Measurements from ENCODE around the gene GNB1L. TPM values are rescaled to one million over a fixed set of nuclear protein-coding genes. Genes with fewer than 3 reads are reported as not detected.

The GNB1L gene
- polyA plus RNA-seq, 1 donor from 2014 or later, result 16.5 TPM

GRCh38 chr22:19760058-19760950, 94.4 kb downstream of the GNB1L start, which contains the start of gene TBX1:
Gene TBX1, plus strand, starts transcription at chr22:19760778. Its CDS starts 66 bp downstream, at chr22:19760844.
- Histone ChIP-seq H4K20me1 (ENCODE audit: insufficient read depth) (no peaks in the 10 kb centered on the region), H3K9me2 (ENCODE audit: insufficient read depth, low read length) (no peaks in the 10 kb centered on the region), H3K79me2 (replicated peaks; ENCODE audit: insufficient read depth, low read length) (no peaks in the 10 kb centered on the region), H3K9me3 (ENCODE audit: low read length) (no peaks in the 10 kb centered on the region), H2AFZ (ENCODE audit: low read depth, low read length) (no peak within 1 kb of the TSS), H3K9ac (ENCODE audit: low read length) (no peak within 1 kb of the TSS), H3F3A (ENCODE audit: insufficient read depth, low read length, poor library complexity, severe bottlenecking) (no peaks in the 10 kb centered on the region), H3K27ac (ENCODE audit: low read length) (no peak within 1 kb of the TSS), H3K36me3 (ENCODE audit: insufficient read depth, low read length) (no peaks in the 10 kb centered on the region), H3K27me3 (ENCODE audit: insufficient read depth, low read depth, low read length) (peaks cover 92% of the 10 kb centered on the region), H3K4me3 (ENCODE audit: low read length) (no peak within 1 kb of the TSS), H3K4me2 (ENCODE audit: low read length) (no peak within 1 kb of the TSS)
- TF ChIP-seq TAF1 (IDR thresholded peaks at IDR 0.05; ENCODE audit: low read depth) (no peak), EZH2 (IDR thresholded peaks at IDR 0.05; ENCODE audit: borderline replicate concordance, insufficient read depth, low read length, poor library complexity, severe bottlenecking) (peak; percentile 4)

GRCh38 chr22:19759427-19760057, 95.1 kb downstream of the GNB1L start:
- no peak overlapping the region for H3K9ac ChIP-seq (ENCODE audit: low read length)
- H2AFZ ChIP-seq (ENCODE audit: low read depth, low read length), result no peak overlapping the region
- H3K4me2 ChIP-seq (ENCODE audit: low read length), result no peak overlapping the region
- no peaks in the 10 kb centered on the region for H3K9me3 ChIP-seq (ENCODE audit: low read length)
- no peaks in the 10 kb centered on the region for H4K20me1 ChIP-seq (ENCODE audit: insufficient read depth)
- no peak overlapping the region for H3K27ac ChIP-seq (ENCODE audit: low read length)
- no peaks in the 10 kb centered on the region for H3K9me2 ChIP-seq (ENCODE audit: insufficient read depth, low read length)
- no peaks in the 10 kb centered on the region for H3K79me2 ChIP-seq (replicated peaks; ENCODE audit: insufficient read depth, low read length)
- no peaks in the 10 kb centered on the region for H3F3A ChIP-seq (ENCODE audit: insufficient read depth, low read length, poor library complexity, severe bottlenecking)
- TF ChIP-seq POLR2AphosphoS5 (IDR thresholded peaks at IDR 0.05) (peak; percentile 25), EZH2 (IDR thresholded peaks at IDR 0.05; ENCODE audit: borderline replicate concordance, insufficient read depth, low read length, poor library complexity, severe bottlenecking) (peak; percentile 98)
- TF ChIP-seq, protein P1, sequence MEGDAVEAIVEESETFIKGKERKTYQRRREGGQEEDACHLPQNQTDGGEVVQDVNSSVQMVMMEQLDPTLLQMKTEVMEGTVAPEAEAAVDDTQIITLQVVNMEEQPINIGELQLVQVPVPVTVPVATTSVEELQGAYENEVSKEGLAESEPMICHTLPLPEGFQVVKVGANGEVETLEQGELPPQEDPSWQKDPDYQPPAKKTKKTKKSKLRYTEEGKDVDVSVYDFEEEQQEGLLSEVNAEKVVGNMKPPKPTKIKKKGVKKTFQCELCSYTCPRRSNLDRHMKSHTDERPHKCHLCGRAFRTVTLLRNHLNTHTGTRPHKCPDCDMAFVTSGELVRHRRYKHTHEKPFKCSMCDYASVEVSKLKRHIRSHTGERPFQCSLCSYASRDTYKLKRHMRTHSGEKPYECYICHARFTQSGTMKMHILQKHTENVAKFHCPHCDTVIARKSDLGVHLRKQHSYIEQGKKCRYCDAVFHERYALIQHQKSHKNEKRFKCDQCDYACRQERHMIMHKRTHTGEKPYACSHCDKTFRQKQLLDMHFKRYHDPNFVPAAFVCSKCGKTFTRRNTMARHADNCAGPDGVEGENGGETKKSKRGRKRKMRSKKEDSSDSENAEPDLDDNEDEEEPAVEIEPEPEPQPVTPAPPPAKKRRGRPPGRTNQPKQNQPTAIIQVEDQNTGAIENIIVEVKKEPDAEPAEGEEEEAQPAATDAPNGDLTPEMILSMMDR (IDR thresholded peaks at IDR 0.05; ENCODE audit: poor library complexity, severe bottlenecking), result no peak
- no peaks in the 10 kb centered on the region for H3K36me3 ChIP-seq (ENCODE audit: insufficient read depth, low read length)
- no peak overlapping the region for H3K4me3 ChIP-seq (ENCODE audit: low read length)
- peaks cover 92% of the 10 kb centered on the region for H3K27me3 ChIP-seq (ENCODE audit: insufficient read depth, low read depth, low read length)

DNA sequence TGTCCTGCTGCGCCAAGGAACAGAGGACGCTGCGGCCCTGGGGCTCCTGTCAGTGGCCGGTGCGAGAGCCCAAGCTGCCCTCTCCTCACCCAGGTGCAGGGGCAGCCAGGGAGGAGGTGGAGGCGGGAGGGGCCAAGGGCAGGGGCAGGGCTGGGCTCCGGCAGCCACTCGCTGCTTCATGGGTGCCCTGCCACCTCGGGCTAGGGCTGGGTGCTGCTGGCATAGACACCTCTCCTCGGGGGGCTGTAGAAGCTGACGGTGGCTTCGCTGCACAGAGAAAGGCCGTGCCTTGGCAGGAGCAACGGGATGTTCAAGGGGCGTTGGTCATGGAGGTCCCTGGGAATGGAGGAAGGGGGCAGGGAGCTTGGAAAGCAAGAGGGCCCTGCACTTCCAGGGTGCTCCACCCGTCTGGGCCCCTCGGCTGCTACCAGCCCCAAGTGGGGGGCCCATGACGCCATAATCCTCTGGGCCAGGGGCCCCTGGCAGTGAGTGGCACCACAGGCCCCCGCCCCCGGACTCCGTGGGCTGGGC, 95.7 kb downstream of the GNB1L start:
- Histone ChIP-seq H3K9ac (ENCODE audit: low read length) (no peak overlapping the region), H3K27ac (ENCODE audit: low read length) (no peak overlapping the region), H3K36me3 (ENCODE audit: insufficient read depth, low read length) (no peaks in the 10 kb centered on the region), H3K4me2 (ENCODE audit: low read length) (no peak overlapping the region), H4K20me1 (ENCODE audit: insufficient read depth) (no peaks in the 10 kb centered on the region), H3F3A (ENCODE audit: insufficient read depth, low read length, poor library complexity, severe bottlenecking) (no peaks in the 10 kb centered on the region), H3K4me3 (ENCODE audit: low read length) (no peak overlapping the region), H3K9me3 (ENCODE audit: low read length) (no peaks in the 10 kb centered on the region), H2AFZ (ENCODE audit: low read depth, low read length) (no peak overlapping the region), H3K9me2 (ENCODE audit: insufficient read depth, low read length) (no peaks in the 10 kb centered on the region), H3K79me2 (replicated peaks; ENCODE audit: insufficient read depth, low read length) (no peaks in the 10 kb centered on the region), H3K27me3 (ENCODE audit: insufficient read depth, low read depth, low read length) (peaks cover 92% of the 10 kb centered on the region)
- TF ChIP-seq REST (IDR thresholded peaks at IDR 0.05; ENCODE audit: borderline replicate concordance) (no peak), EZH2 (IDR thresholded peaks at IDR 0.05; ENCODE audit: borderline replicate concordance, insufficient read depth, low read length, poor library complexity, severe bottlenecking) (no peak), POLR2AphosphoS5 (IDR thresholded peaks at IDR 0.05) (no peak), RAD21 (conservative IDR thresholded peaks at IDR 0.05) (no peak), MXI1 (conservative IDR thresholded peaks at IDR 0.05; ENCODE audit: poor library complexity, severe bottlenecking) (no peak), EP300 (conservative IDR thresholded peaks at IDR 0.05; ENCODE audit: poor library complexity, severe bottlenecking) (no peak), SMC3 (conservative IDR thresholded peaks at IDR 0.05; ENCODE audit: poor library complexity) (no peak), TAF1 (IDR thresholded peaks at IDR 0.05; ENCODE audit: low read depth) (no peak)
- TF ChIP-seq, protein P1 (IDR thresholded peaks at IDR 0.05; ENCODE audit: poor library complexity, severe bottlenecking), result no peak
